H1 (cell line): ENCODE data around the gene OGFOD1. TPM values are rescaled to one million over a fixed set of nuclear protein-coding genes. Genes with fewer than 3 reads are reported as not detected.
A peak's percentile ranks its signal among the peaks of the same experiment; 100 is the strongest.

Source experiments
- CTCF ChIA-PET: fragments of 300-600 bp; sonication (Branson Sonifier 250); formaldehyde crosslinking; loops from one replicate; lab custom pipeline; 2021; ENCODE audit not compliant: partially characterized antibody; lab: Charles Lee
- POLR2A ChIA-PET: fragments of 300-600 bp; sonication (Branson Sonifier 250); formaldehyde crosslinking; loops from one replicate; lab custom pipeline; 2021; ENCODE audit warnings: inconsistent platforms; ENCODE audit not compliant: partially characterized antibody; lab: Charles Lee
- DNase-seq, 2 experiments: peaks; one replicate each; pipeline versions ENCODE4 v3.0.0 to v3.0.0-alpha.2; 2010 to 2022; ENCODE audit warnings: low spot score in 2 of 2, low read depth in 1 of 2, mixed read lengths in 1 of 2
- FAIRE-seq: peaks from 2 replicates; lab custom pipeline; 2011; peaks lifted over from hg19 to GRCh38; lab: Jason Lieb, UNC
- H2AFZ ChIP-seq: 2 replicates; pipeline ENCODE4 v1.8.1; 2012; ENCODE audit warnings: low read length, inconsistent platforms
- H2AK5ac ChIP-seq: 2 replicates; pipeline ENCODE4 v1.6.1; 2013; ENCODE audit warnings: low read depth, low read length
- H2BK120ac ChIP-seq: replicated peaks from 2 replicates; pipeline ENCODE3; 2013; ENCODE audit warnings: low read depth, low read length, inconsistent platforms
- H2BK12ac ChIP-seq: 2 replicates; pipeline ENCODE4 v1.6.1; 2013; ENCODE audit warnings: low read depth, low read length
- H2BK15ac ChIP-seq: 2 replicates; pipeline ENCODE4 v1.6.1; 2013; ENCODE audit warnings: low read length
- H2BK20ac ChIP-seq: 2 replicates; pipeline ENCODE4 v1.6.1; 2013; ENCODE audit warnings: low read length
- H2BK5ac ChIP-seq: 2 replicates; pipeline ENCODE4 v1.6.1; 2013; ENCODE audit warnings: low read depth, low read length
- H3K14ac ChIP-seq: 2 replicates; pipeline ENCODE4 v1.6.1; 2013; ENCODE audit warnings: inconsistent platforms; ENCODE audit not compliant: insufficient read length
- H3K18ac ChIP-seq: 2 replicates; pipeline ENCODE4 v1.6.1; 2013; ENCODE audit warnings: low read length; ENCODE audit errors: extremely low read depth
- H3K23ac ChIP-seq: 2 replicates; pipeline ENCODE4 v1.6.1; 2013; ENCODE audit warnings: inconsistent platforms; ENCODE audit not compliant: insufficient read length
- H3K23me2 ChIP-seq: 2 replicates; pipeline ENCODE4 v1.6.1; 2013; ENCODE audit warnings: low read depth, low read length
- H3K27ac ChIP-seq: 2 replicates; pipeline ENCODE4 v1.6.1; 2011; ENCODE audit warnings: low read depth, low read length, inconsistent platforms
- H3K27me3 ChIP-seq, 4 experiments: replicated peaks in 1 of 4; 1 replicate in 1 of 4; 2 replicates in 3 of 4; pipeline versions ENCODE4 v1.6.1 to v1.8.1; 2011 to 2013; ENCODE audit warnings: low read length in 3 of 4, mild to moderate bottlenecking in 3 of 4, inconsistent platforms in 2 of 4, mixed read lengths in 2 of 4, moderate library complexity in 1 of 4; ENCODE audit not compliant: control insufficient read depth in 3 of 4, insufficient read depth in 3 of 4; ENCODE audit errors: extremely low read depth in 1 of 4
- H3K36me3 ChIP-seq, 4 experiments: 2 replicates each; pipeline versions ENCODE4 v1.6.1 to v1.8.1; 2011 to 2013; ENCODE audit warnings: mild to moderate bottlenecking in 4 of 4, low read length in 3 of 4, moderate library complexity in 2 of 4, control low read depth in 1 of 4, inconsistent platforms in 1 of 4; ENCODE audit not compliant: insufficient read depth in 4 of 4, control insufficient read depth in 2 of 4
- H3K4ac ChIP-seq: replicated peaks from 2 replicates; pipeline ENCODE3; 2013; ENCODE audit warnings: low read length, low read depth, mixed read lengths, inconsistent platforms; ENCODE audit not compliant: insufficient read length
- H3K4me1 ChIP-seq, 4 experiments: replicated peaks in 1 of 4; 1 replicate in 1 of 4; 2 replicates in 3 of 4; pipeline versions ENCODE4 v1.6.1 to v1.8.1; 2011 to 2013; ENCODE audit warnings: low read length in 3 of 4, inconsistent platforms in 2 of 4, mixed read lengths in 1 of 4; ENCODE audit not compliant: insufficient read depth in 4 of 4, control insufficient read depth in 3 of 4
- H3K4me2 ChIP-seq, 2 experiments: 2 replicates each; pipeline versions ENCODE4 v1.6.1 to v1.8.1; 2011 to 2013; ENCODE audit warnings: low read depth in 2 of 2, low read length in 2 of 2, control low read depth in 1 of 2, inconsistent platforms in 1 of 2, mild to moderate bottlenecking in 1 of 2; ENCODE audit not compliant: insufficient read depth in 1 of 2
- H3K4me3 ChIP-seq, 4 experiments: fragments of 200-600, 300-600 bp in 1 of 4; sonication (generic), shearing (Covaris generic), sonication (Bioruptor Twin) in 1 of 4; 2 replicates each; pipeline versions ENCODE4 v1.5.1 to v1.8.1; 2011 to 2016; ENCODE audit warnings: low read length in 4 of 4, low read depth in 3 of 4, control low read depth in 2 of 4, inconsistent platforms in 2 of 4, mild to moderate bottlenecking in 2 of 4, mixed read lengths in 1 of 4, moderate library complexity in 1 of 4; ENCODE audit not compliant: insufficient read depth in 2 of 4; ENCODE audit errors: extremely low read depth in 1 of 4
- H3K56ac ChIP-seq: replicated peaks from 2 replicates; pipeline ENCODE3; 2013; ENCODE audit warnings: low read depth, mild to moderate bottlenecking, mixed read lengths, low read length, inconsistent platforms; ENCODE audit not compliant: insufficient read length
- H3K79me1 ChIP-seq: 2 replicates; pipeline ENCODE4 v1.6.1; 2013; ENCODE audit warnings: low read depth, low read length, control low read depth
- H3K79me2 ChIP-seq, 2 experiments: 2 replicates each; pipeline versions ENCODE4 v1.6.1 to v1.8.1; 2012 to 2013; ENCODE audit warnings: low read length in 2 of 2, mild to moderate bottlenecking in 2 of 2, inconsistent platforms in 1 of 2; ENCODE audit not compliant: insufficient read depth in 2 of 2, control insufficient read depth in 1 of 2
- H3K9ac ChIP-seq, 4 experiments: replicated peaks in 1 of 4; 1 replicate in 1 of 4; 2 replicates in 3 of 4; pipeline versions ENCODE4 v1.6.1 to v1.8.1; 2011 to 2013; ENCODE audit warnings: low read depth in 3 of 4, low read length in 3 of 4, control low read depth in 2 of 4, mild to moderate bottlenecking in 2 of 4, moderate library complexity in 2 of 4, inconsistent platforms in 1 of 4; ENCODE audit errors: extremely low read depth in 1 of 4
- H3K9me3 ChIP-seq, 2 experiments: 2 replicates each; pipeline versions ENCODE4 v1.6.1 to v1.8.1; 2012 to 2013; ENCODE audit warnings: mild to moderate bottlenecking in 2 of 2, moderate library complexity in 2 of 2, control low read depth in 1 of 2, inconsistent platforms in 1 of 2, low read depth in 1 of 2, low read length in 1 of 2, mixed read lengths in 1 of 2; ENCODE audit not compliant: insufficient read depth in 2 of 2
- H4K20me1 ChIP-seq, 2 experiments: replicated peaks in 1 of 2; 2 replicates each; pipeline versions ENCODE3 to v1.8.1; 2011 to 2013; ENCODE audit warnings: inconsistent platforms in 2 of 2, low read length in 2 of 2, mild to moderate bottlenecking in 1 of 2; ENCODE audit not compliant: insufficient read depth in 2 of 2, control insufficient read depth in 1 of 2
- H4K5ac ChIP-seq: 2 replicates; pipeline ENCODE4 v1.6.1; 2013; ENCODE audit warnings: low read length, low read depth, mixed read lengths, inconsistent platforms; ENCODE audit not compliant: insufficient read length
- H4K8ac ChIP-seq: 2 replicates; pipeline ENCODE4 v1.8.0; 2013; ENCODE audit warnings: mild to moderate bottlenecking, moderate library complexity, low read length, inconsistent platforms; ENCODE audit not compliant: insufficient read depth; ENCODE audit errors: extremely low read depth
- H4K91ac ChIP-seq: replicated peaks from 2 replicates; pipeline ENCODE3; 2013; ENCODE audit warnings: low read length, mixed read lengths, inconsistent platforms; ENCODE audit not compliant: insufficient read length
- EGR1 ChIP-seq: IDR thresholded peaks from 2 replicates; pipeline ENCODE4 v1.6.1; 2011; ENCODE audit warnings: low read depth, low read length, borderline replicate concordance
- FOSL1 ChIP-seq: IDR thresholded peaks from 2 replicates; pipeline ENCODE4 v1.6.1; 2011; ENCODE audit warnings: mild to moderate bottlenecking, low read depth, low read length, moderate library complexity; ENCODE audit not compliant: insufficient read depth
- JUND ChIP-seq: IDR thresholded peaks from 2 replicates; pipeline ENCODE4 v1.6.1; 2011; ENCODE audit warnings: mild to moderate bottlenecking, improper control_type of control experiment, low read length
- KDM4A ChIP-seq: IDR thresholded peaks from one replicate; pipeline ENCODE4 v1.7.1; 2012; ENCODE audit warnings: low read depth, mild to moderate bottlenecking, moderate library complexity, low read length, inconsistent platforms; ENCODE audit not compliant: severe bottlenecking
- NANOG ChIP-seq: IDR thresholded peaks from 2 replicates; pipeline ENCODE4 v1.6.1; 2011; ENCODE audit warnings: low read length, low read depth, mild to moderate bottlenecking, inconsistent platforms; ENCODE audit not compliant: insufficient read depth, poor library complexity, severe bottlenecking
- POU5F1 ChIP-seq: IDR thresholded peaks from 2 replicates; pipeline ENCODE4 v1.6.1; 2011; ENCODE audit warnings: low read depth, mild to moderate bottlenecking, low read length, moderate library complexity
- RAD21 ChIP-seq, 2 experiments: IDR thresholded peaks in 1 of 2; conservative IDR thresholded peaks in 1 of 2; 2 replicates each; pipeline ENCODE4 v1.6.1; 2011; ENCODE audit warnings: low read depth in 2 of 2, low read length in 2 of 2, improper control_type of control experiment in 1 of 2, inconsistent platforms in 1 of 2, mild to moderate bottlenecking in 1 of 2, moderate library complexity in 1 of 2
- TAF7 ChIP-seq: optimal IDR thresholded peaks from 2 replicates; pipeline ENCODE3; 2011; ENCODE audit warnings: low read depth, mild to moderate bottlenecking, inconsistent platforms, low read length, moderate library complexity, borderline replicate concordance
- WGBS, 2 experiments: shearing (Covaris generic) in 1 of 2; methylation state at CpG; one replicate each; pipeline versions ENCODE4 v1.1.6 to v1.1.7; 2013 to 2015; ENCODE audit warnings: low lambda C conversion rate in 2 of 2, mixed read lengths in 2 of 2, inconsistent platforms in 1 of 2, low coverage in 1 of 2, missing lambda C conversion rate in 1 of 2; ENCODE audit not compliant: insufficient replicate concordance in 2 of 2, insufficient coverage in 1 of 2, insufficient read length in 1 of 2; ENCODE audit errors: extremely low coverage in 1 of 2, missing lambda C conversion rate in 1 of 2; 5-methylcytosine and 5-hydroxymethylcytosine counted together
- polyA plus RNA-seq, 7 experiments: library from polyadenylated mRNA; depleted of rRNA in 3 of 7; stranded (reverse) in 5 of 7; unstranded in 2 of 7; fragments of >200 nt in 5 of 7; fragments of 200-250 nt in 2 of 7; gene quantifications; 1 replicate in 5 of 7; 2 replicates in 1 of 7; 4 replicates in 1 of 7; pipeline versions ENCODE4 v1.2.1 to v1.2.3, GENCODE V29; 2011 to 2013; ENCODE audit warnings: missing spikeins in 2 of 7, mixed read lengths in 2 of 7
- total RNA-seq: library from RNA; stranded (reverse); fragmentation: NEBNext Ultra II Directional; extraction: Animal tissue kit (Norgen Biotek cat#: 25700); gene quantifications from 2 replicates; pipeline ENCODE4 v1.2.1, GENCODE V29; 2021
- TF ChIP-seq, protein P1 (sequence below): IDR thresholded peaks from 2 replicates; pipeline ENCODE4 v1.6.1; 2012; ENCODE audit warnings: inconsistent platforms

The OGFOD1 gene
- total and polyA plus RNA-seq, 2 of the 8 experiments (the other 6 are each of a cell fraction or from before 2014, with no cell fraction given) = 24.6 to 61.4 TPM

DNA sequence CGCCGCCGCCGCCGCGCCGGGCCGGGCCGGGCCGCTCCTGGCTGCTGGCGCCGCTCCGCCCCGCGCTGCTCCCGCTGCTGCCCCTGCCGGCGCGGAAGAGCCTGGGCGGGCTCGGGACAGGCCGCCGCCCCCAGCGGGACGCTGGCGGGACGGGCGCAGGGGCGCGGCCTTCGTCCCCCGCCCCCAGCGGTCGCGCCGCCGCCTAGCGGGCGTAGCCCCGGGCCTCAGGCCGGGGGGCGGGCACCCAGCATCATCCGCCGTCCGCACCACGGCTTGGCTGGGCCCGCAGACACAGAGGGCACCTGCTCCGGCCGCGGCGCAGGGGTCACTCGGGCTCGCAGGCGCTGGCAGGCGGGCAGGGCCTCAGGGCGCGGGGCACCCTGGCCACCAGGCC is 25.9 kb upstream of the OGFOD1 start, which contains the start of gene AMFR:
TSS of gene AMFR (minus strand) at position 107 of the 394 bp plus-strand sequence. CDS start 218 bp downstream, outside the sequence.
- FAIRE-seq = no peak
- H3K23ac ChIP-seq = no peak within 1 kb of the TSS
- H3K79me2 ChIP-seq = peaks cover 0 to 21% of the 10 kb centered on the region in 2 experiments; a peak in 1 of 4 replicates
- H2BK120ac ChIP-seq = no peak within 1 kb of the TSS
- DNase-seq = peak; percentile 31 to 71
- peaks cover 9% of the 10 kb centered on the region; the same call in 1 of the 2 replicates for H3K23me2 ChIP-seq
- peaks cover 0 to under 1% (median 0%) of the 10 kb centered on the region in 4 experiments; a peak in 1 of 8 replicates for H3K36me3 ChIP-seq
- H2BK12ac ChIP-seq = no peak within 1 kb of the TSS
- H3K4me1 ChIP-seq = peaks cover 0 to 12% (median 7%) of the 10 kb centered on the region in 4 experiments; a peak in 6 of 7 replicates
- H3K14ac ChIP-seq = no peak within 1 kb of the TSS
- no peak within 1 kb of the TSS for H2AK5ac ChIP-seq
- no peaks in the 10 kb centered on the region for H3K9me3 ChIP-seq
- no peaks in the 10 kb centered on the region for H3K79me1 ChIP-seq
- peak within 1 kb of the TSS; percentile 52; the same call in 1 of the 2 replicates for H4K8ac ChIP-seq
- H3K4me2 ChIP-seq = peak within 1 kb of the TSS; percentile 79 to 85
- 5% methylated on average over 7 of the region's 57 CpGs; no CpG with 5 or more reads in 1 of the 2 experiments for WGBS, 2 experiments
- no peak within 1 kb of the TSS for H2AFZ ChIP-seq
- no peak within 1 kb of the TSS for H2BK20ac ChIP-seq
- peak within 1 kb of the TSS in 3 of 4 experiments; percentile 35 to 59 (median 56); a peak in 5 of 7 replicates for H3K9ac ChIP-seq
- peak within 1 kb of the TSS; percentile 57 to 83 (median 67) for H3K4me3 ChIP-seq
- no peak within 1 kb of the TSS for H2BK15ac ChIP-seq
- no peak within 1 kb of the TSS for H2BK5ac ChIP-seq
- no peak within 1 kb of the TSS for H3K27ac ChIP-seq
- peak within 1 kb of the TSS; percentile 80; the same call in 1 of the 2 replicates for H3K18ac ChIP-seq
- no peak within 1 kb of the TSS for H3K56ac ChIP-seq
- POLR2A ChIA-PET = no interaction called here
- H3K27me3 ChIP-seq = peaks cover 0 to 6% (median 3%) of the 10 kb centered on the region in 4 experiments; a peak in 3 of 7 replicates
- H4K20me1 ChIP-seq = peaks cover 2 to 11% of the 10 kb centered on the region in 2 experiments
- no peak within 1 kb of the TSS for H3K4ac ChIP-seq
- CTCF ChIA-PET = no interaction called here
- no peak within 1 kb of the TSS for H4K91ac ChIP-seq
- H4K5ac ChIP-seq = no peak within 1 kb of the TSS
- TF ChIP-seq EGR1 (no peak), JUND (no peak), KDM4A (no peak), POU5F1 (no peak), FOSL1 (no peak), RAD21 (IDR thresholded peaks at IDR 0.05 in 1 of 2, conservative IDR thresholded peaks at IDR 0.05 in 1 of 2; ENCODE audit: low read depth in 2 of 2, low read length in 2 of 2) (peak in 1 of 2 experiments; percentile 24; a peak in 2 of 4 replicates), TAF7 (no peak), NANOG (no peak)
- TF ChIP-seq, protein P1, sequence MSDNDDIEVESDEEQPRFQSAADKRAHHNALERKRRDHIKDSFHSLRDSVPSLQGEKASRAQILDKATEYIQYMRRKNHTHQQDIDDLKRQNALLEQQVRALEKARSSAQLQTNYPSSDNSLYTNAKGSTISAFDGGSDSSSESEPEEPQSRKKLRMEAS = no peak
